ENCODE results near the gene MMP28. TPM values are rescaled to one million over a fixed set of nuclear protein-coding genes. Genes with fewer than 3 reads are reported as not detected.

The MMP28 gene
- total and polyA plus RNA-seq, 2 donors = 13.2 to 48.6 TPM

DNA sequence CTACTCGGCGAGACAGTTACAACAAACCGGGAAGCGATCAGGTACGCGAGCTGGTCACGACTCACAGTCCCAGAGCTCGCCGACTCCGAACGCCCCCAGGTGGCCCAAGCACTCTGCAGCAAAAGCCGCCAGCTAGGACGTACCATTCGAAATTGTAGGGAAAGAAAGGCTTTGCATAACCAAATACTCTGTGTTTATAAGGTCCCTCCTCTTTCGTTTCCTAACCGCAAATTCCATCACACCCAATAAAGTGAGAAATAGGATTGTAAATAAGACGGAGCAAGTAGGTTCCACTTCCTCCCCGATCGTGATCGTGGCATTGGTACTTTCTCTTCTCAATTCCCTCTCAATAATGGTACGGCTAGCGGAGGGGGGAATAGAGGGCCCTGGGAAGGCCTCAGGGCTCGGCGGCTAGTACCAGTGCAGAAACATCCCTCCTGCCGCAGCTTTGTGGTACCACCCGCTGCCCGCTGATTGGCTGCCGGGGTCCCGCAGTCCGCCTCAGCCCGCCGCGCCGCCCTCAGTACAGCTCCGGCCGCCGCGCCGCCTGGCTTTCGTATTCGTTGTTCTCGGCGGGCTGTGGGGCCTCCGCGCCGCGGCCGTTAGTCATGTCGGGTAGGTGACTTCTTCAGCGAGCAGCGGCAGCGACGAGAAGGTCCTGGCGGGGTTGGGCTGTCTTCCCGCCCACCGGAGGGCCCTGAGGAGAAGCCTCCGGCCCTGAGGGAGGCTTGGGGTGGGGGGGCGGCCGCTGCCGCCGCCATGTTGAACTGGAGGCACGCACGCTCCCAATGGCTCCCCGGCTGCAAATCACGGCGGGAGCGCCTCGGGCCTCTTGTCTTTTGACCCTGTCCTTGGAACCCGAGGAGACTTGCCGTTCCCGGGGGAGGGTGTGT, 13.8 kb upstream of the MMP28 start, which contains the start of gene TAF15:
Gene TAF15 (plus strand): TSS at position 523 of the 893 bp plus-strand sequence. CDS start 86 bp downstream, at position 609.
- no peaks in the 10 kb centered on the region for H3K4me1 ChIP-seq (ENCODE audit: insufficient read depth)
- peak within 1 kb of the TSS; percentile 98 for H3K27ac ChIP-seq (ENCODE audit: low read depth)
- peak; percentile 95 for DNase-seq (ENCODE audit: extremely low spot score)
- WGBS = under 1% methylated on average over 71 of the region's 71 CpGs
- no peaks in the 10 kb centered on the region for H3K36me3 ChIP-seq (ENCODE audit: insufficient read depth)
- H3K4me3 ChIP-seq (ENCODE audit: low read depth, low read length) = peak within 1 kb of the TSS; percentile 65

- Histone ChIP-seq H3K36me3 (ENCODE audit: insufficient read depth) (no peaks in the 10 kb centered on the region), H3K4me1 (ENCODE audit: insufficient read depth) (no peaks in the 10 kb centered on the region), H3K27ac (ENCODE audit: low read depth) (peak overlapping the region; percentile 53), H3K4me3 (ENCODE audit: low read depth, low read length) (peak overlapping the region; percentile 27)
- WGBS = 29% methylated on average over 19 of the region's 19 CpGs
- DNase-seq (ENCODE audit: extremely low spot score) = no peak
Observed at GRCh38 chr17:35808240-35808961, 13.0 kb upstream of the MMP28 start.

- Histone ChIP-seq H3K4me1 (ENCODE audit: insufficient read depth) (no peaks in the 10 kb centered on the region), H3K36me3 (ENCODE audit: insufficient read depth) (no peaks in the 10 kb centered on the region), H3K4me3 (ENCODE audit: low read depth, low read length) (no peak overlapping the region), H3K27ac (ENCODE audit: low read depth) (no peak overlapping the region)
- DNase-seq (ENCODE audit: extremely low spot score) = no peak
- 83% methylated on average over 7 of the region's 7 CpGs for WGBS
Observed at GRCh38 chr17:35807371-35808144, 12.1 kb upstream of the MMP28 start.

DNA sequence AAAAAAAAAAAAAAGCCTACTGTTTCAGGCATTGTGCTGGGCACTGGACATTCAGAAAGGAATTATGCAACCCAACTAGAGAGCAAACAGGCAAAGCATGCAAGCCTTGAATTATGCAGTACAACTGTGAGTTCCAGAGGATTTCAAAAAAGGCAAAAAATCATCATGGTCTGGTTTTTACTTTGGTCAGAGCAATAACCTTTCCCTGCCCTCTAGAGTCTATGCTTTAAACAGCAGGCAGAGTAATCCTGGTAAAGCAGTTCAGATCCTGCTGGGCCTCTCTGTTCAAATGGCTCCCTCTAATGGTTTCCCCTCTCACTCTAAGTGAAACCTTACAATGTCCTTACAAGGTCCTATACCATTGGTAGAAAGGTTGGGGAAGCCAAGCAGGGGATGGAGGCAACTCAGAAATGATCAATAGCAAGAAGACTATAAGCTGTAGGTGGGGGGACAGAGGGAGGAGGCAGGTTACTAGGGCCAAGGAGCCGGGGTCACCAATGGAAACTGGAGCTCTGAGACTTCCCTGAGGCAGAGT, 9.3 kb upstream of the MMP28 start:
- no peaks in the 10 kb centered on the region for H3K36me3 ChIP-seq (ENCODE audit: insufficient read depth)
- no peaks in the 10 kb centered on the region for H3K4me1 ChIP-seq (ENCODE audit: insufficient read depth)
- no peak overlapping the region for H3K27ac ChIP-seq (ENCODE audit: low read depth)
- 31% methylated on average over 1 of the region's 1 CpG for WGBS
- H3K4me3 ChIP-seq (ENCODE audit: low read depth, low read length) = no peak overlapping the region
- DNase-seq (ENCODE audit: extremely low spot score) = peak; percentile 70

- Histone ChIP-seq H3K4me3 (ENCODE audit: low read depth, low read length) (no peak overlapping the region), H3K27ac (ENCODE audit: low read depth) (no peak overlapping the region), H3K4me1 (ENCODE audit: insufficient read depth) (no peaks in the 10 kb centered on the region), H3K36me3 (ENCODE audit: insufficient read depth) (no peaks in the 10 kb centered on the region)
- 44% methylated on average over 9 of the region's 9 CpGs for whole genome bisulfite sequencing
- DNase-seq (ENCODE audit: extremely low spot score) = no peak
Observed at GRCh38 chr17:35801583-35802224, 6.3 kb upstream of the MMP28 start.

DNA sequence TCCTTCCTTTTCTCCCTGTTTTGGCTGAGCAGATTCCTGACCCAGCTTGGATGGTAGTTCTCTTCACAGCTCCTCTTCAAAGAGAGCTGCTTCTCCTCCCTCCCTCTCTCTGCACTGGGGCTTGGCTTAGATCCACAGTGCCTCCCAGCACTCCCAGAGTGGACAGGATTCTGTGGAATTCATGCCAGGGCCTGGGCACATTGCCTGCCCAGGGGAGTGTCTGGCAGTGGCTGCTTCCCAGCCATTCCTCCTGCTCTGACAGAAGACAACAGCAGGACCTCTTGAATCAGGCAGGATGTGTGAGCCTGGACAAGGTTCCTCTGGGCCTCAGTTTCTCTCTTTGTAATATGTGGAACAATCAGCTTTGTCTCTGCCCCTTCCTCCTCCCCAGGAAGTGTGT, 4.5 kb upstream of the MMP28 start:
- no peaks in the 10 kb centered on the region for H3K4me1 ChIP-seq (ENCODE audit: insufficient read depth)
- no peak overlapping the region for H3K4me3 ChIP-seq (ENCODE audit: low read depth, low read length)
- DNase-seq (ENCODE audit: extremely low spot score) = no peak
- no peak overlapping the region for H3K27ac ChIP-seq (ENCODE audit: low read depth)
- H3K36me3 ChIP-seq (ENCODE audit: insufficient read depth) = no peaks in the 10 kb centered on the region

DNA sequence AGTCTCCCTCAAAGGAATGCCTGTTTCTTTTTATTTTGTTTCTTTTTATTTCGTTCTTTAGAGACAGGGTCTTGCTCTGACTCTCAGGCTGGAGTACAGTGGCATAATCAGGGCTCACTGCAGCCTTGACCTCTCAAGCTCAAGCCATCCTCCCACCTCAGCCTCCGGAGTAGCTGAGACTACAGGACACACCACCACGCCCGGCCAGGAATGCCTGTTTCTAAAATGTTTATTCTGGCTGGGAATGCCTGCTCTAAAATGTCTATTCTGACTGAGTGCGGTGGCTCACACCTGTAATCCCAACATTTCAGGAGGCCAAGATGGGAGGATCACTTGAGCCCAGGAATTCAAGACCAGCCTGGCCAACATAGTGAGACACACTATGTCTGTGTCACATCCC, 2.5 kb upstream of the MMP28 start:
- no peak for DNase-seq (ENCODE audit: extremely low spot score)
- no peak overlapping the region for H3K4me3 ChIP-seq (ENCODE audit: low read depth, low read length)
- no peak overlapping the region for H3K27ac ChIP-seq (ENCODE audit: low read depth)
- WGBS = 80% methylated on average over 5 of the region's 5 CpGs
- H3K4me1 ChIP-seq (ENCODE audit: insufficient read depth) = no peaks in the 10 kb centered on the region
- no peaks in the 10 kb centered on the region for H3K36me3 ChIP-seq (ENCODE audit: insufficient read depth)

DNA sequence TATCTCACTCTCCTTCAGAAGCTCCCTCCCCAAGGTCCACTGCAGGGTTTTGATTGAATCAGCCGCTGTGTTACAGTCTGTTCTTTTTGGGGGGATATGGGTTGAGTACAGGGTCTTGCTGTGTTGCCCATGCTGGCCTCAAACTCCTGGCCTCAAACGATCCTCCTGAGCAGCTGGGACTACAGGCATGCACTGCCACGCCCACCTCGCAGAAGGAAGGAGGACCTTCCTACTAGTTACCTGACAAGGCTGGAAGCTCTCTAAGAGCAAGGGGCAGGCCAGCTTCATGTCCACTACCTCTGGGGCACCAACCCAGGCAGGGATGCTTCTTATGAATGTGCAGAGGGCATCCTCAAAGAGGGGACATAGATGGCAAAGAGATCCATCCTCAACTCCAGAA, 1.9 kb upstream of the MMP28 start:
- no peak overlapping the region for H3K27ac ChIP-seq (ENCODE audit: low read depth)
- WGBS = 64% methylated on average over 4 of the region's 4 CpGs
- no peaks in the 10 kb centered on the region for H3K36me3 ChIP-seq (ENCODE audit: insufficient read depth)
- no peak for DNase-seq (ENCODE audit: extremely low spot score)
- H3K4me1 ChIP-seq (ENCODE audit: insufficient read depth) = no peaks in the 10 kb centered on the region
- H3K4me3 ChIP-seq (ENCODE audit: low read depth, low read length) = no peak overlapping the region

DNA sequence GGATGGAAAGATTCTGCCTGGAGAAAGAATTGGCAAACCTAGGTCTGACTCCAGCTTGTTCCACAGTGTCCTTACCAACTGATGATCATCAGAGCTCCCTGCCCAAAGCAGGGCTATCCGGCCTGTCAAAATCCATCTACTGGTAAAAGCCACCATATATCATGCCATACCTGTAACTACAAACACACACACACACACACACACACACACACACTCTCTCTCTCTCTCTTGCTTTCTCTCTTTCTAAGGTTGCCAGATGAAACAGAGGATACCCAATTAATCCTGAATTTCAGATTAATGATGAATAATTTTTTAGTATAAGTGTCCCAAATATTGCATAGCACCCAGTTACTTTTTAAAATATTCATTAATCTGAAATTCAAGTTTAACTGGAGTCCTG, 1.5 kb upstream of the MMP28 start:
- Histone ChIP-seq H3K4me3 (ENCODE audit: low read depth, low read length) (no peak overlapping the region), H3K27ac (ENCODE audit: low read depth) (no peak overlapping the region), H3K36me3 (ENCODE audit: insufficient read depth) (no peaks in the 10 kb centered on the region), H3K4me1 (ENCODE audit: insufficient read depth) (no peaks in the 10 kb centered on the region)
- no peak for DNase-seq (ENCODE audit: extremely low spot score)
- WGBS = 80% methylated on average over 1 of the region's 1 CpG

- Histone ChIP-seq H3K4me1 (ENCODE audit: insufficient read depth) (no peaks in the 10 kb centered on the region), H3K27ac (ENCODE audit: low read depth) (no peak overlapping the region), H3K4me3 (ENCODE audit: low read depth, low read length) (peak overlapping the region; percentile 46), H3K36me3 (ENCODE audit: insufficient read depth) (no peaks in the 10 kb centered on the region)
- DNase-seq (ENCODE audit: extremely low spot score) = no peak
- 28% methylated on average over 8 of the region's 8 CpGs for WGBS
Observed at GRCh38 chr17:35795871-35796265, 427 bp upstream of the MMP28 start.

DNA sequence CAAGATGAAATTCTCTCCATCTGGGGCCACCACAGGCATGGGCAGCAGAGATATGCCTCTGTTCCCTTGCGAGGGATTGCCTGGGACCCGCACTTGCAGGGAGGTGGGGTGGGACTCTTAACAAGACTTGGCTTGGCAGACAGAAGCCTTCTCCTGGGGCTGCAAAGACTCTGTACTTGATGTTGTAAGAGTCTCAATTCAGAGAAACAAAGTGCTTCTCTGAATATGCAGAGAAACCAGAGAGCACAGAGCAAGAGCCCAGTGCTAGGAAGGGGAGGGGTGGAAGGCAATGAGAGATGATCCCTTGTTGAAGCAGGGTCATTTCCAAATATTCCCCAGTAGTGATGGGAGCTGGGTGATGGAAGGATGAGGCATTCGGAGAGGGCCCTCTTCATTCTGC, 2.2 kb downstream of the MMP28 start:
- Histone ChIP-seq H3K27ac (ENCODE audit: low read depth) (no peak overlapping the region), H3K4me1 (ENCODE audit: insufficient read depth) (no peaks in the 10 kb centered on the region), H3K4me3 (ENCODE audit: low read depth, low read length) (no peak overlapping the region), H3K36me3 (ENCODE audit: insufficient read depth) (no peaks in the 10 kb centered on the region)
- no peak for DNase-seq (ENCODE audit: extremely low spot score)
- 54% methylated on average over 3 of the region's 3 CpGs for WGBS

DNA sequence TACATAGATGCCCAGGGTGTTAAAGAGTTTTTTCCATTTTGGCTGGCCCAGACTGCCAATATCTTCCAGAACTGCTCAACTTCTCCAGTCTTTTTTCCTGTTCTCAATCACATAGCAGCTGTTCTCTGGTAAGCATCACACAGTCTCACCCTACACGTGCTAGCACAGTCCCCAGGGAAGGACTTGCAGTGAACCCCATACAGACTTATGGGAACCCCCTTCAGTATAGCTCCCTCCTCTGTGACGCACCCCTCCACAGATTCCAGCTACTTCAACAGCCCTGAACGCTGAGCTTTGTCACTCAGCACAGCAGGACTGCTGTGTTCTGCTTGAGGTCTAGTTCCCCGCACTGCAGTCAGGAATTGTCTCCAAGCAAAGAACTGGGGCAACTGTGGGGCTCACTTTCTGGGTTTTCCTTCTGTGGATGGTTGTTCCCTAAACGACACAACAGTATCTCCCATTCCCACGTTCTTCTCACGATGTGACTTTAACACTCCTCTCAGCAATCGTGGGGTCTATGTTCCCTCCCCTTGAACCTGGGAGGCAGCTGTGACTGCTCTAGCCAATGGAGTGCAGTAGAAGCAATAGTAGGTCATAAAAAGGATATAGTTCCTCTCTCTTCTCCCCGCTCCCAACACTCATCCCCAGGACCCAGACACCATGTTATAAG, 3.6 kb downstream of the MMP28 start:
- Histone ChIP-seq H3K27ac (ENCODE audit: low read depth) (no peak overlapping the region), H3K4me3 (ENCODE audit: low read depth, low read length) (no peak overlapping the region), H3K4me1 (ENCODE audit: insufficient read depth) (no peaks in the 10 kb centered on the region), H3K36me3 (ENCODE audit: insufficient read depth) (no peaks in the 10 kb centered on the region)
- 56% methylated on average over 9 of the region's 9 CpGs for WGBS
- DNase-seq (ENCODE audit: extremely low spot score) = no peak
